Stimulated activated CD8-positive, alpha-beta memory T cell treated with anti-CD3 and anti-CD28 coated beads, Interleukin-12 subunit alpha, Interleukin-12 subunit beta, amount 100 ng/mL, for 1 hour (primary cell): ENCODE data around the gene DNAJB11.
"Not testable (repeated sequence)": the region's sequence is repeated elsewhere in the genome, so short reads cannot be mapped to it uniquely, and the experiment has no call there.

Experiments used
- DNase-seq: peaks from one replicate; pipeline ENCODE4 v3.0.0-alpha.2; 2020; ENCODE audit warnings: low read depth

Gene DNAJB11

GRCh38 chr3:186552408-186553031 is 18.0 kb upstream of the DNAJB11 start:
- no peak for DNase-seq

DNA sequence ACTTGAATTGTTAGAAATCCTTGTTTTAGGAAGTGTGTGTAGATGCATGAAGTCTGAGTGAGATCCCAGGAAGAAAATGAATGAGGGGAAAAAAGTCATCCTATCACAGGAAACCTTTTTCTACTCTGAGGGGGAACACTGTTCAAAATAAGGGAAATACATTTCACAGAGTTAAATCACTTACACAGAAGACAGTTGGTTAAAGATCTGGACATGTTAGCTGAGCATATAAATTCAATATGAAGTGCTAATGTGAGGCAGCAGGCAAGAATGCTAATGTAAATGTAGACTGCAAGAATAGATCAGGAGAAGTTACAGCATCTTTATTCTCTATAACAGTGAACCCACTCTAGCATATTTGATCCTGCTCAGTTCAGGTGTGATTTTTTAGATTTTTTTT is 5.9 kb upstream of the DNAJB11 start:
- no peak for DNase-seq

- no peak for DNase-seq
These were observed 3.8 kb upstream of the DNAJB11 start for GRCh38 chr3:186566772-186567071.

GRCh38 chr3:186567072-186567921 is 3.2 kb upstream of the DNAJB11 start, which contains the start of gene TBCCD1:
TBCCD1 (minus strand) TSS chr3:186567339; CDS start chr3:186564329, 3,010 bp downstream.
- DNase-seq = peak; percentile 92

- DNase-seq = not testable (repeated sequence)
These were observed 1.2 kb upstream of the DNAJB11 start for GRCh38 chr3:186569361-186569760.

- DNase-seq = no peak
These were observed 783 bp upstream of the DNAJB11 start for GRCh38 chr3:186569779-186570095.

DNA sequence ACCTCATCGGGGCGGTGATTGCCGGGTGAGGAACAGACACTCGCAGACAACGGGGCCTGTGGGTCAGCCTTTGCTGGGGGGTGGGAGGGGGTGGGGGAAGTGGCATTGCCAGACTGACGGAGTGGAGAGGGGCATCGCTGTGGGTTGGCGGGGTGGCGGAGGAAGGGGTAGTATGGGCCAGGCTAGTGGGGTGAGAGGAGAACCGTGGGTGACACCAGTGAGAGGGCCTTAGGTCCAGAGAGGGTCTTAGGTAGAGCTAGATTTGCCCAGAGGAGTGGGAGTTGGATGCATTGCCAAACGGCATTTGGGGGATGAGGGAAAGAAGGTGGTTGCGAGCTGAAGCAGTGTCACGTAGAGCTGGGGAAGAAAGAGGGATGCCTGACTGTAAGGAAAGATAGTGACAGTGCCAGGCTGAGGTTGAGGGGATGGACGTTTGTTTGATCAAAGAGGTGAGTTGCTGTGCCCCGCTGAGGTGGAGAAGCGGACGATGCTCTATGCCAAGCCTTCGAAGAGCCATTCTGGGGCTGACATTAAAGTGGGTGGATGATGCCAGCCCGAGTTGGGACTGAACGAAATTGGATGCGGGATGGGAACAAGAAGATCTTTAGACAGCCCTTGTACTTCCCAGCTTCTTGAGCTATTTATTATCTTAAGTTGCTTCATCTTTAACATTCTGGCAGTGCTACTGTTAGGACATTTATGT is 572 bp downstream of the DNAJB11 start:
- no peak for DNase-seq

GRCh38 chr3:186571644-186572013 is 1.1 kb downstream of the DNAJB11 start:
- DNase-seq = no peak

- no peak for DNase-seq
These were observed 7.0 kb downstream of the DNAJB11 start for GRCh38 chr3:186577521-186577920.

- DNase-seq = no peak
These were observed 10.3 kb downstream of the DNAJB11 start for GRCh38 chr3:186580785-186581184.

DNA sequence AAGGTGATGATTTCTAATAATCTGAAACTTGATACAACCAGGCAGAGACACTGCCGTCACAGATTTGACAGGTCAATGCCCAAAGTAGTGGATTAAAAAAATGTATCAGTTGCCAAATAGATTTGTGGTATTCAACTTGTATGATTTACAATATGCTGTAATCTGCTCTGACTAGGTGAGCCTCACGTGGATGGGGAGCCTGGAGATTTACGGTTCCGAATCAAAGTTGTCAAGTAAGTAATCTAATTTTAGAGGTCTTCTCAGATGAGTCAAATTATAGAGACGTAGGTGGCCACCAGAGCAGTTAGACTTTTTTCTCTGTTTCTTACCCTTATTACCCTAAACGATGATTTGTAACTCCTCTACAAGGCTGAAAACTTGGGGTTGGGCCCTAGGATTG is 12.0 kb downstream of the DNAJB11 start:
- no peak for DNase-seq

DNA sequence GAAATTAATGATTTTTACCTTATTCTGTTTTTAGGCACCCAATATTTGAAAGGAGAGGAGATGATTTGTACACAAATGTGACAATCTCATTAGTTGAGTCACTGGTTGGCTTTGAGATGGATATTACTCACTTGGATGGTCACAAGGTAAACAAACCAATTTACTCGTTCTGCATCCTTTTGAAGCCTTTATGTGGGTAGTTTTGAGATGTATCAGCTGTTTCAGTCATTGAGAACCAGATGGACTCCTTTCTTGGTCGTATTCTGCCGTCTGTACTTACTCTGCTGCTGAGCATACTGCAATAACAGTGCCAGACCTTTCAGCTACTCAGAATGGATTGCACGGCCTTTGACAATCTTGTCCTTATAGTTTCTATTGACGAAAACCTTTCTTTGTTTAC is 13.3 kb downstream of the DNAJB11 start:
- DNase-seq = no peak

- not testable (repeated sequence) for DNase-seq
These were observed 15.7 kb downstream of the DNAJB11 start for GRCh38 chr3:186586245-186586644.

GRCh38 chr3:186587183-186587582 is 16.7 kb downstream of the DNAJB11 start:
- no peak for DNase-seq

DNA sequence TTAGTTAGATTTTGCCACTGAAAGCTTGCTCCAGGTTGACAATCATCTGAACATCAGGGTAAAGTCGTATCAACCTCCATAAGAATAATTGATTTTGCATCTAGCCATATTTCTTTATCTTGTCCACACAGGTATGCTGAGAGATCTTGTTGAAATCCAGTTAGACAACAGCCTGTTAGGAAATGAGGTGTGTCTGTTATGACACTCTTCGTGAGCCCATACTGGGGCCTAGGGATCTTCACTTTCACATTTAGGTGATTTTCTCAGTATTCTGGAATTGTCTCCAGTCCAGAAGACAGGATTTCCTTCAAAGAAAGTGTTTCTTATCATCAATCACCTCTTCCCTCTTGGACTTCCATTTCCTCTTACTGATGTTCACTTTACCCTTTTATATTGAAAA is 18.1 kb downstream of the DNAJB11 start:
- DNase-seq = no peak

DNA sequence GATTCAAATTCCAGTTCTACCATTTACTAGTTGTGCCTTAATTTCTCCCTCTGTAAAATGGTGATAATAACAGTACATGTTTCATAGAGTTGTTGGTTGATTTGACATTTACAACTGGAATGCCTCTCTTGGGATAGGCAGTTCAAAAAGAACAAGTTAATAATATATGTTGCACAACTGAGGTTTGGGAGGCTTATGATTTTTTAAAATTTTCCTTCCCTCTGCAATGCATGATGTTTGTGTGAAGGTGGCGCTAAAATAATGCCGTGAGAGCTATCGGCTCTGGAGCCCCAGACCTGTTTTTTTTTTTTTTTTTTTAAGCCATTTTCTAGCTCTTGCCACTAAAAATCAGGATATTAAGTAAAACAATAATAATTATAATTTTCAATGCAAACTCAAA is 18.6 kb downstream of the DNAJB11 start:
- no peak for DNase-seq

GRCh38 chr3:186589856-186590579 is 19.5 kb downstream of the DNAJB11 start:
- DNase-seq = no peak

GRCh38 chr3:186590580-186591295 is 20.2 kb downstream of the DNAJB11 start:
- no peak for DNase-seq

DNA sequence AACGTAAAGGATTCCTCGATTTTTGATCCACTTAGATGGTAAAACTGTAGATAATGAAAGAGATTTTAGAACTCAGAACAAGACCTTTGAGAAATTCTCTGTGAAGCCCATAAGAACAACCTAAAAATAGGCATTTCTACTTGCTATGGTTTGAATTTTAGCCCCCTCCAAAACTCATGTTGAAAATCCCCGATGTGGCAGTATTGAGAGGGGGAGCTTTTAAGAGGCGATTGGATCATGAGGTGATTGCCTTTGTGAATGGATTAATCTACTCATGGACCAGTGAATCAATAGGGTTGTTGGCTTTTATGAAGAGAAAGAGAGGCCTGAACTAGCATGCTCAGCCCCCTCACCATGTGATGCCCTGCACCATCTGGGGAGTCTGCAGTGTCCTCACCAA is 22.2 kb downstream of the DNAJB11 start:
- DNase-seq = no peak

DNA sequence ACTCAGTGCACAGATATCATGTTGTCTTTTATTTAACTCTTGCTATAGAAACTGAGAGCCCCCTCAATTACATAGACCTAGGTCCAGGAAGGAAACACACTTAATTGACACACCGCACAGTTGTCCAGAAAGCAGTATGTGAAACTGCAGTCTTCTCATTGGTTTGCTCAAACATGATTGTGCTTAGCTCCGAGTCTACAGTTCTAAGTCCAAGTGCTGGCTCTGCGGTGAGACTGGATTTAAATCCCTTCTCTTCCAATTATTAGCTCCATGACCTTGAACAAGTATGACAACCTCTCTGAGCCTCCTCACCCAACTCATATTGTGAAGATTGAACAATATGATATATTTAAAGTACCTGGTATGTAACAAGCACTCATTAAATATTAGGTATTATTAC is 23.3 kb downstream of the DNAJB11 start:
- no peak for DNase-seq

- no peak for DNase-seq
These were observed 24.1 kb downstream of the DNAJB11 start for GRCh38 chr3:186594591-186595113.
